SK-N-SH (cell line): Measurements from ENCODE around the gene LMNTD2. TPM values are rescaled to one million over a fixed set of nuclear protein-coding genes. Genes with fewer than 3 reads are reported as not detected.

Experiments used
- CTCF ChIA-PET: fragments of 300-600, 350-600 bp; formaldehyde crosslinking; extraction: SDS; loops from one replicate; lab custom pipeline; 2021; lab: Yijun Ruan, JAX
- POLR2A ChIA-PET: fragments of 350-600 bp; sonication (Branson Sonifier 250); formaldehyde crosslinking; extraction: SDS; loops from one replicate; lab custom pipeline; 2020; ENCODE audit warnings: antibody characterized with exemption, inconsistent platforms; lab: Yijun Ruan, JAX
- DNase-seq: peaks from one replicate; pipeline ENCODE4 v3.0.0; 2012
- H2AFZ ChIP-seq: fragments of 200-600 bp; sonication (generic); 2 replicates; pipeline ENCODE4 v1.8.1; 2016; ENCODE audit warnings: antibody characterized with exemption, mild to moderate bottlenecking, low read depth
- H3F3A ChIP-seq: fragments of 200-600 bp; sonication (generic); replicated peaks from 2 replicates; pipeline ENCODE3; 2016; ENCODE audit warnings: antibody characterized with exemption, mild to moderate bottlenecking; ENCODE audit not compliant: insufficient read depth
- H3K27ac ChIP-seq, 2 experiments: fragments of 200-500 bp in 1 of 2; fragments of 200-600 bp in 1 of 2; sonication (Bioruptor generic) in 1 of 2; sonication (generic), shearing (Covaris generic) in 1 of 2; 2 replicates each; pipeline versions ENCODE4 v1.5.1 to v1.6.1; 2014 to 2016; ENCODE audit warnings: low read depth in 2 of 2, inconsistent platforms in 1 of 2, low read length in 1 of 2, mild to moderate bottlenecking in 1 of 2, mixed read lengths in 1 of 2
- H3K27me3 ChIP-seq: fragments of 200-600 bp; sonication (generic), shearing (Covaris generic); 2 replicates; pipeline ENCODE4 v1.6.1; 2016; ENCODE audit warnings: mixed run types; ENCODE audit not compliant: insufficient read depth
- H3K36me3 ChIP-seq, 2 experiments: fragments of 200-500 bp in 1 of 2; fragments of 200-600 bp in 1 of 2; sonication (Bioruptor generic) in 1 of 2; sonication (generic) in 1 of 2; replicated peaks in 1 of 2; 2 replicates each; pipeline versions ENCODE3 to v1.5.1; 2014 to 2016; ENCODE audit warnings: low read length in 1 of 2, mild to moderate bottlenecking in 1 of 2; ENCODE audit not compliant: insufficient read depth in 2 of 2, control insufficient read depth in 1 of 2
- H3K4me1 ChIP-seq, 2 experiments: fragments of 200-500 bp in 1 of 2; fragments of 200-600 bp in 1 of 2; sonication (Bioruptor generic) in 1 of 2; sonication (generic), shearing (Covaris generic) in 1 of 2; 2 replicates each; pipeline versions ENCODE4 v1.5.1 to v1.6.1; 2014 to 2016; ENCODE audit warnings: low read depth in 1 of 2, low read length in 1 of 2, mixed run types in 1 of 2; ENCODE audit not compliant: insufficient read depth in 2 of 2, control insufficient read depth in 1 of 2
- H3K4me2 ChIP-seq: fragments of 200-600 bp; sonication (generic), shearing (Covaris generic); 2 replicates; pipeline ENCODE4 v1.6.1; 2017; ENCODE audit warnings: mixed run types
- H3K4me3 ChIP-seq, 2 experiments: fragments of 200-500 bp in 1 of 2; fragments of 200-600 bp in 1 of 2; sonication (Bioruptor generic) in 1 of 2; sonication (generic), shearing (Covaris generic) in 1 of 2; 2 replicates each; pipeline versions ENCODE4 v1.5.1 to v1.8.1; 2014 to 2016; ENCODE audit warnings: low read depth in 2 of 2, inconsistent platforms in 1 of 2, low read length in 1 of 2, mild to moderate bottlenecking in 1 of 2, mixed read lengths in 1 of 2, moderate library complexity in 1 of 2
- H3K79me2 ChIP-seq: fragments of 200-600 bp; sonication (generic); 2 replicates; pipeline ENCODE4 v1.8.1; 2017; ENCODE audit warnings: mild to moderate bottlenecking; ENCODE audit not compliant: insufficient read depth
- H3K9ac ChIP-seq: fragments of 200-600 bp; sonication (generic); 2 replicates; pipeline ENCODE4 v1.6.1; 2017; ENCODE audit warnings: mixed run types
- H3K9me2 ChIP-seq: fragments of 200-600 bp; sonication (generic); 2 replicates; pipeline ENCODE4 v1.6.1; 2017; ENCODE audit warnings: mixed run types
- H3K9me3 ChIP-seq: fragments of 200-600 bp; sonication (generic); 2 replicates; pipeline ENCODE4 v1.6.1; 2017; ENCODE audit warnings: mixed run types, mild to moderate bottlenecking, moderate library complexity
- H4K20me1 ChIP-seq: fragments of 200-600 bp; sonication (generic); 2 replicates; pipeline ENCODE4 v1.6.1; 2017; ENCODE audit warnings: mild to moderate bottlenecking, mixed run types; ENCODE audit not compliant: insufficient read depth
- EP300 ChIP-seq, 2 experiments: IDR thresholded peaks; 2 replicates each; pipeline versions ENCODE4 v1.4.0 to v1.6.1; 2012; ENCODE audit warnings: borderline replicate concordance in 1 of 2, low read depth in 1 of 2, low read length in 1 of 2
- JUND ChIP-seq: IDR thresholded peaks from 2 replicates; pipeline ENCODE4 v1.4.0; 2012
- NRF1 ChIP-seq: IDR thresholded peaks from 2 replicates; pipeline ENCODE4 v1.6.1; 2012; ENCODE audit warnings: low read depth, mild to moderate bottlenecking, low read length
- RAD21 ChIP-seq: IDR thresholded peaks from 2 replicates; pipeline ENCODE4 v1.6.1; 2012; ENCODE audit warnings: mild to moderate bottlenecking, low read length
- TCF12 ChIP-seq: IDR thresholded peaks from 2 replicates; pipeline ENCODE4 v1.4.0; 2012
- TEAD4 ChIP-seq: IDR thresholded peaks from 2 replicates; pipeline ENCODE4 v1.4.0; 2012; ENCODE audit warnings: mild to moderate bottlenecking, borderline replicate concordance; ENCODE audit not compliant: insufficient read depth
- WGBS: methylation state at CpG from one replicate; pipeline ENCODE4 v1.1.6; 2017; ENCODE audit warnings: low lambda C conversion rate; 5-methylcytosine and 5-hydroxymethylcytosine counted together
- polyA plus RNA-seq, 3 experiments: library from polyadenylated mRNA; depleted of rRNA; stranded (reverse); fragments of >200 nt; gene quantifications; 2 replicates each; pipeline ENCODE4 v1.2.3, GENCODE V29; 2012
- TF ChIP-seq, protein P1 (sequence below): fragments of 200-600 bp; sonication (generic); IDR thresholded peaks from 2 replicates; pipeline ENCODE4 v1.6.1; 2017; ENCODE audit warnings: antibody characterized with exemption, mild to moderate bottlenecking, moderate library complexity
- TF ChIP-seq, protein P2 (sequence below): IDR thresholded peaks from 2 replicates; pipeline ENCODE4; 2012

Gene LMNTD2
- polyA plus RNA-seq, 1 of the 3 experiments (the other 2 are of a cell fraction), result 2.4 TPM

DNA sequence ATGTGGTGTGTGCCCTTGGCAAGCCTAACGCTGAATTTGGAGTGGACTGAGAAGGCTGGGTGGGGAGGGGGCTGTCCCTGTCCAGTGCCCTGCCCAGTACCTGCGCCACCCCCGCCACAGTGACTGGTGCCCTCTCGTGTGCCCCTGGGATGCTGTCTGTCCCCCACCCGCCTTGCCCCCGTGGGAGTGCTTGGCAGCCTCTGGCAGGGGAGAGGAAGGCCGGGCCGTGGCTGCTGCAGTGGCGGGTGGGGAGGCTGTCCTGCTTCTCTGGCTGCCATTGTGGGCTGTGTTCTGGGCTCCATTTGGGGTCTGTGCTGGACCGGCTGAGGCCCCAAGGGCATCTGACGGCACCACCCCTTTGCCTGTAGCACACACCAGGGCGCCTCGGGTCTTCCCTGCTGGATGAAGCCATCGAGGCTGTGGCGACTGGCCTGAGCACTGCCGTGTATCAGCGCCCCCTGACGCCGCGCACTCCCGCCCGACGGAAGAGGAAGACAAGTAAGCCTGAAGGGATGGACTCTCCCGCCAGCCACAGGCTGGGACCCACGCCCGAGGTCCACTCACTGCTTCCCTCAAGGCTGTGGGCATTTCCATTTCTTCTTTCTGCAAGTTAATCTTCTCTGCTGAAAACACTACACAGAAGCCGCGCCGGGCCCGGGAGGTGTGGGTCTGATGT lies 37.6 kb upstream of the LMNTD2 start:
- no peaks in the 10 kb centered on the region for H3K4me1 ChIP-seq
- peaks cover 16% of the 10 kb centered on the region; the same call in 1 of the 2 replicates for H3K79me2 ChIP-seq
- H2AFZ ChIP-seq, result no peak overlapping the region
- no peak overlapping the region for H3K4me3 ChIP-seq
- H3F3A ChIP-seq, result no peaks in the 10 kb centered on the region
- DNase-seq, result no peak
- 86% methylated on average over 9 of the region's 30 CpGs for WGBS
- H3K36me3 ChIP-seq, result peaks cover 41 to 66% of the 10 kb centered on the region in 2 experiments
- POLR2A ChIA-PET, result no interaction called here
- H3K9me3 ChIP-seq, result no peaks in the 10 kb centered on the region
- TF ChIP-seq TEAD4, result no peak
- no peak for TF ChIP-seq TCF12
- no peak for TF ChIP-seq RAD21
- no peak for TF ChIP-seq EP300 (IDR thresholded peaks at IDR 0.05; ENCODE audit: borderline replicate concordance in 1 of 2, low read depth in 1 of 2, low read length in 1 of 2)
- no peak for TF ChIP-seq JUND
- H3K9me2 ChIP-seq, result no peaks in the 10 kb centered on the region
- CTCF ChIA-PET, result no interaction called here
- no peaks in the 10 kb centered on the region for H3K27me3 ChIP-seq
- H3K9ac ChIP-seq, result no peak overlapping the region
- H4K20me1 ChIP-seq, result peaks cover 22% of the 10 kb centered on the region; the same call in 1 of the 2 replicates
- H3K4me2 ChIP-seq, result no peak overlapping the region
- H3K27ac ChIP-seq, result no peak overlapping the region

DNA sequence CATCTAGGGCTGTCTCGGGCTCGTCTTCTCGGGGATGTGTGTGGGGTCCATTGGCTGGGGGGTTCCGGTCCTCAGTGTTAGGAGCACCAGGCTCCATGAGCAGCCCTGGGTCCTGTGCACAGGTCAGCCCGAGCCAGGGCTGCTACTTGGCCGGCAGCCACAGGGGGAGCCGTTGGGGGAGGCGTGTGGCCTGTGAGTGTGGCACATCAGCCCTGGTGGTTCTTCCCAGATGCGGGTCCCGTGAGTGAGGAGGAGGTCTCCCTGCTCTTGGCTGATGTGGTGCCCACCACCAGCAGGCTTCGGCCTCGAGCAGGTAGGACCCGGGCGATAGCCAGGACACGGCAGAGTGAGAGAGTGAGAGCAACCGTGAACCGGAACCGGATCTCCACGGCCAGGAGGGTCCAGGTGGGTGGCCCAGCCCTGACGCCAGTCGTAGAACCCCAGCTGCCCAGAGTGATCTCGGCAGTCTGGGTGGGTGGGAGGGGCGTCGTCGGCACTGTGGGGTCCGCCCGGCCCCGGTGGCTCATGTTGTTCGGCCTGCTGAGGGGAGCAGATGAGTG lies 36.7 kb upstream of the LMNTD2 start:
- DNase-seq, result peak; percentile 63
- Histone ChIP-seq H3K79me2 (peaks cover 18% of the 10 kb centered on the region), H3K27ac (no peak overlapping the region), H3K36me3 (peaks cover 41 to 75% of the 10 kb centered on the region in 2 experiments), H3K9me2 (no peaks in the 10 kb centered on the region), H3K4me2 (no peak overlapping the region), H3K27me3 (no peaks in the 10 kb centered on the region), H3F3A (no peaks in the 10 kb centered on the region), H3K4me1 (no peaks in the 10 kb centered on the region), H3K4me3 (no peak overlapping the region), H2AFZ (no peak overlapping the region), H3K9ac (no peak overlapping the region), H4K20me1 (peaks cover 22% of the 10 kb centered on the region; the same call in 1 of the 2 replicates), H3K9me3 (no peaks in the 10 kb centered on the region)
- CTCF ChIA-PET, result no interaction called here
- no CpG with 5 or more reads among the region's 29 CpGs for WGBS
- POLR2A ChIA-PET, result no interaction called here
- TF ChIP-seq, protein P1, sequence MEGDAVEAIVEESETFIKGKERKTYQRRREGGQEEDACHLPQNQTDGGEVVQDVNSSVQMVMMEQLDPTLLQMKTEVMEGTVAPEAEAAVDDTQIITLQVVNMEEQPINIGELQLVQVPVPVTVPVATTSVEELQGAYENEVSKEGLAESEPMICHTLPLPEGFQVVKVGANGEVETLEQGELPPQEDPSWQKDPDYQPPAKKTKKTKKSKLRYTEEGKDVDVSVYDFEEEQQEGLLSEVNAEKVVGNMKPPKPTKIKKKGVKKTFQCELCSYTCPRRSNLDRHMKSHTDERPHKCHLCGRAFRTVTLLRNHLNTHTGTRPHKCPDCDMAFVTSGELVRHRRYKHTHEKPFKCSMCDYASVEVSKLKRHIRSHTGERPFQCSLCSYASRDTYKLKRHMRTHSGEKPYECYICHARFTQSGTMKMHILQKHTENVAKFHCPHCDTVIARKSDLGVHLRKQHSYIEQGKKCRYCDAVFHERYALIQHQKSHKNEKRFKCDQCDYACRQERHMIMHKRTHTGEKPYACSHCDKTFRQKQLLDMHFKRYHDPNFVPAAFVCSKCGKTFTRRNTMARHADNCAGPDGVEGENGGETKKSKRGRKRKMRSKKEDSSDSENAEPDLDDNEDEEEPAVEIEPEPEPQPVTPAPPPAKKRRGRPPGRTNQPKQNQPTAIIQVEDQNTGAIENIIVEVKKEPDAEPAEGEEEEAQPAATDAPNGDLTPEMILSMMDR, result peak; percentile 21; the same call in 1 of the 2 replicates
- no peak for TF ChIP-seq NRF1

DNA sequence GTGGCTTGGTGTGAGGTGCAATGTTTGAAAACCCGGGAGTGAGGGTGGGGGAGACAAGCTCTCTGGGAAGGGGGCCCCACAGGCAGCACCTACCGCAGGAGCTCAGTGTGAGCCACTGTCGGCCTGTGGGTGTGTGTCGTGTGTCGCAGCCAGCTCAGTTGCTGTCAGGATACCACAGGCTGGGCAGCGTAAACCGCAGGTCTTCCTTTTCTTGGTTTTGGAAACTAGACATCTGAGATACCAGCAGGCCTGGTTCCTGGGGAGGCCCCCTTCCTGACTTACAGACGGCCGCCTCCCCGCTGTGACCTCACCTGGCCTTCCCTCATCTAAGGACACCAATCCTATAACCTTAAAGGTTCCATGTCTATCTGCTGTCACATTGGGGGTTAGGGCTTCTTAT lies 35.8 kb upstream of the LMNTD2 start:
- Histone ChIP-seq H3K4me1 (no peaks in the 10 kb centered on the region), H3K9ac (no peak overlapping the region), H3K4me2 (no peak overlapping the region), H3K4me3 (no peak overlapping the region), H2AFZ (no peak overlapping the region), H3K27me3 (no peaks in the 10 kb centered on the region), H4K20me1 (peaks cover 22% of the 10 kb centered on the region; the same call in 1 of the 2 replicates), H3K27ac (no peak overlapping the region), H3K9me2 (no peaks in the 10 kb centered on the region), H3K79me2 (peaks cover 26% of the 10 kb centered on the region), H3K36me3 (peaks cover 37 to 71% of the 10 kb centered on the region in 2 experiments), H3F3A (no peaks in the 10 kb centered on the region), H3K9me3 (no peaks in the 10 kb centered on the region)
- CTCF ChIA-PET, result interaction anchor here (1.3 kb wide), 1 partner anchor 10 kb away, joined by 5 read pairs; no protein-coding TSS in a partner anchor
- TF ChIP-seq, protein P2, sequence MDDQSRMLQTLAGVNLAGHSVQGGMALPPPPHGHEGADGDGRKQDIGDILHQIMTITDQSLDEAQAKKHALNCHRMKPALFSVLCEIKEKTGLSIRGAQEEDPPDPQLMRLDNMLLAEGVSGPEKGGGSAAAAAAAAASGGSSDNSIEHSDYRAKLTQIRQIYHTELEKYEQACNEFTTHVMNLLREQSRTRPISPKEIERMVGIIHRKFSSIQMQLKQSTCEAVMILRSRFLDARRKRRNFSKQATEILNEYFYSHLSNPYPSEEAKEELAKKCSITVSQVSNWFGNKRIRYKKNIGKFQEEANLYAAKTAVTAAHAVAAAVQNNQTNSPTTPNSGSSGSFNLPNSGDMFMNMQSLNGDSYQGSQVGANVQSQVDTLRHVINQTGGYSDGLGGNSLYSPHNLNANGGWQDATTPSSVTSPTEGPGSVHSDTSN, result no peak
- WGBS, result 98% methylated on average over 9 of the region's 10 CpGs
- POLR2A ChIA-PET, result no interaction called here
- no peak for DNase-seq
